Hepatocyte (in vitro differentiated cells): Measurements from ENCODE around the gene ADGRB3.

Source experiments
- EZH2 ChIP-seq: fragments of 200-600 bp; sonication (generic); IDR thresholded peaks from 2 replicates; pipeline ENCODE4 v1.6.1; 2016; ENCODE audit warnings: antibody characterized with exemption, mild to moderate bottlenecking, borderline replicate concordance
- TF ChIP-seq, protein P1 (sequence below): fragments of 200-600 bp; sonication (generic); IDR thresholded peaks from 2 replicates; pipeline ENCODE4 v1.5.1; 2016; ENCODE audit warnings: antibody characterized with exemption, mild to moderate bottlenecking; ENCODE audit not compliant: poor library complexity

DNA sequence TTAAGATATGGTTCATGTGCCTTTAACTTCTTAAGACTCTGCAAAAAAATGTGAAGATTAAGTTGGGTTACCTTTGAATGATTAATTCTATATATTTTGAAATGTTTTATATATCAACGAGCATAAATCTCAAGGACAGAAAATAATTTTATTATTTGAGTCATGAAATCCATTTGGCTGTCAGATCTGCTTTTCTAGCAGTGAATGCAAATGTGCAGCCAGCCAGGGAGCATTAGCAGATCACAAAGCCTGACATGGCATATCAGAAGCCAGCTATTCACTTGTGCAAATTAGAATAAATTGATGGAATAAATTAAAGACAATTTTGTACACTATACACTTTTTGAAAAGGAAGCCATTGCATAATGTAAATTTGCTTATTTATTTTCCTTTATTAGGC lies 424.3 kb downstream of the ADGRB3 start:
- TF ChIP-seq, protein P1, sequence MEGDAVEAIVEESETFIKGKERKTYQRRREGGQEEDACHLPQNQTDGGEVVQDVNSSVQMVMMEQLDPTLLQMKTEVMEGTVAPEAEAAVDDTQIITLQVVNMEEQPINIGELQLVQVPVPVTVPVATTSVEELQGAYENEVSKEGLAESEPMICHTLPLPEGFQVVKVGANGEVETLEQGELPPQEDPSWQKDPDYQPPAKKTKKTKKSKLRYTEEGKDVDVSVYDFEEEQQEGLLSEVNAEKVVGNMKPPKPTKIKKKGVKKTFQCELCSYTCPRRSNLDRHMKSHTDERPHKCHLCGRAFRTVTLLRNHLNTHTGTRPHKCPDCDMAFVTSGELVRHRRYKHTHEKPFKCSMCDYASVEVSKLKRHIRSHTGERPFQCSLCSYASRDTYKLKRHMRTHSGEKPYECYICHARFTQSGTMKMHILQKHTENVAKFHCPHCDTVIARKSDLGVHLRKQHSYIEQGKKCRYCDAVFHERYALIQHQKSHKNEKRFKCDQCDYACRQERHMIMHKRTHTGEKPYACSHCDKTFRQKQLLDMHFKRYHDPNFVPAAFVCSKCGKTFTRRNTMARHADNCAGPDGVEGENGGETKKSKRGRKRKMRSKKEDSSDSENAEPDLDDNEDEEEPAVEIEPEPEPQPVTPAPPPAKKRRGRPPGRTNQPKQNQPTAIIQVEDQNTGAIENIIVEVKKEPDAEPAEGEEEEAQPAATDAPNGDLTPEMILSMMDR = no peak
- no peak for TF ChIP-seq EZH2
